CD14-positive monocyte (primary cell): Measurements from ENCODE around the gene OR2J3. TPM values are rescaled to one million over a fixed set of nuclear protein-coding genes. Genes with fewer than 3 reads are reported as not detected.

ENCODE experiments used
- DNase-seq, 3 donors: peaks; one replicate each; pipeline ENCODE4 v3.0.0-alpha.2; 2011 to 2022
- H2AFZ ChIP-seq: 2 replicates; pipeline ENCODE4 v1.6.0; 2012; ENCODE audit warnings: mild to moderate bottlenecking, low read depth, low read length, inconsistent platforms; ENCODE audit not compliant: insufficient read depth, poor library complexity, severe bottlenecking
- H3K27ac ChIP-seq, 2 donors: 1 replicate in 1 of 2; 2 replicates in 1 of 2; pipeline ENCODE4 v1.5.1; 2012 to 2013; ENCODE audit warnings: low read length in 2 of 2, control low read depth in 1 of 2, inconsistent platforms in 1 of 2, low read depth in 1 of 2, mild to moderate bottlenecking in 1 of 2
- H3K27me3 ChIP-seq, 2 donors: one replicate each; pipeline versions ENCODE4 v1.6.0 to v1.6.1; 2011 to 2013; ENCODE audit warnings: low read length in 2 of 2; ENCODE audit not compliant: control insufficient read depth in 2 of 2, insufficient read depth in 2 of 2
- H3K36me3 ChIP-seq, 2 donors: replicated peaks in 1 of 2; 1 replicate in 1 of 2; 2 replicates in 1 of 2; pipeline versions ENCODE4 v1.5.1 to v1.6.1; 2012 to 2013; ENCODE audit warnings: low read length in 2 of 2, control low read depth in 1 of 2, inconsistent platforms in 1 of 2, mild to moderate bottlenecking in 1 of 2; ENCODE audit not compliant: insufficient read depth in 2 of 2, control insufficient read depth in 1 of 2
- H3K4me1 ChIP-seq, 2 donors: 1 replicate in 1 of 2; 2 replicates in 1 of 2; pipeline versions ENCODE4 v1.5.1 to v1.6.1; 2012 to 2013; ENCODE audit warnings: low read length in 2 of 2, control low read depth in 1 of 2, inconsistent platforms in 1 of 2, mild to moderate bottlenecking in 1 of 2, moderate library complexity in 1 of 2; ENCODE audit not compliant: insufficient read depth in 2 of 2, control insufficient read depth in 1 of 2
- H3K4me2 ChIP-seq: replicated peaks from 2 replicates; pipeline ENCODE3; 2012; ENCODE audit warnings: low read length, moderate library complexity, mild to moderate bottlenecking; ENCODE audit not compliant: poor library complexity, severe bottlenecking; ENCODE audit errors: extremely low read depth
- H3K4me3 ChIP-seq, 3 experiments: fragments of 200-600 bp in 1 of 3; sonication (generic) in 1 of 3; replicated peaks in 1 of 3; 1 replicate in 2 of 3; 2 replicates in 1 of 3; pipeline ENCODE4 v1.5.1; 2011 to 2013; ENCODE audit warnings: low read length in 3 of 3, mild to moderate bottlenecking in 3 of 3, control low read depth in 2 of 3, low read depth in 2 of 3, inconsistent platforms in 1 of 3, moderate library complexity in 1 of 3
- H3K79me2 ChIP-seq: 2 replicates; pipeline ENCODE4 v1.6.0; 2012; ENCODE audit warnings: mild to moderate bottlenecking, control low read depth, inconsistent platforms, low read length, moderate library complexity; ENCODE audit not compliant: insufficient read depth
- H3K9ac ChIP-seq: 2 replicates; pipeline ENCODE4 v1.6.0; 2017; ENCODE audit warnings: low read length, mild to moderate bottlenecking; ENCODE audit not compliant: insufficient read depth, poor library complexity, severe bottlenecking
- H3K9me3 ChIP-seq, 2 donors: replicated peaks in 1 of 2; 1 replicate in 1 of 2; 2 replicates in 1 of 2; pipeline versions ENCODE4 v1.5.1 to v1.6.1; 2012 to 2013; ENCODE audit warnings: low read length in 2 of 2, control low read depth in 1 of 2; ENCODE audit not compliant: control insufficient read depth in 1 of 2, insufficient read depth in 1 of 2
- H4K20me1 ChIP-seq: 2 replicates; pipeline ENCODE4 v1.6.0; 2012; ENCODE audit warnings: mild to moderate bottlenecking, low read length, control low read depth, moderate library complexity; ENCODE audit not compliant: insufficient read depth
- H3K27ac Mint-ChIP-seq, 7 donors: one replicate each; pipeline ENCODE4 v1.8.0; 2020; ENCODE audit warnings: mild to moderate bottlenecking in 7 of 7, mixed read lengths in 7 of 7, moderate library complexity in 6 of 7, inconsistent platforms in 2 of 7
- H3K27me3 Mint-ChIP-seq, 3 donors: one replicate each; pipeline ENCODE4 v1.8.0; 2021 to 2022; ENCODE audit warnings: low read depth in 3 of 3, mild to moderate bottlenecking in 3 of 3, mixed read lengths in 3 of 3, moderate library complexity in 3 of 3, inconsistent platforms in 1 of 3
- H3K36me3 Mint-ChIP-seq, 2 donors: one replicate each; pipeline ENCODE4 v1.8.0; 2020; ENCODE audit warnings: mixed read lengths in 2 of 2, inconsistent platforms in 1 of 2, mild to moderate bottlenecking in 1 of 2
- H3K4me1 Mint-ChIP-seq: one replicate; pipeline ENCODE4 v1.8.0; 2020; ENCODE audit warnings: mild to moderate bottlenecking, mixed read lengths
- H3K4me3 Mint-ChIP-seq, 2 donors: one replicate each; pipeline ENCODE4 v1.8.0; 2020; ENCODE audit warnings: mild to moderate bottlenecking in 2 of 2, mixed read lengths in 2 of 2, moderate library complexity in 1 of 2
- H3K9me3 Mint-ChIP-seq, 7 donors: one replicate each; pipeline ENCODE4 v1.8.0; 2020 to 2022; ENCODE audit warnings: mixed read lengths in 7 of 7, mild to moderate bottlenecking in 6 of 7, moderate library complexity in 6 of 7, inconsistent platforms in 2 of 7
- CTCF ChIP-seq: fragments of 200-600 bp; IDR thresholded peaks from one replicate; pipeline ENCODE4 v1.8.0; 2022; ENCODE audit warnings: antibody characterized with exemption, mild to moderate bottlenecking
- WGBS: methylation state at CpG from one replicate; pipeline ENCODE4 v1.1.5; 2013; ENCODE audit warnings: missing lambda C conversion rate; ENCODE audit not compliant: insufficient coverage; 5-methylcytosine and 5-hydroxymethylcytosine counted together
- intact Hi-C, 2 donors: fragments of 100-400 bp; cut with micrococcal nuclease; formaldehyde crosslinking; loops; one replicate each; pipeline versions ENCODE4 v1.15.0 to v1.15.1; 2023
- polyA plus RNA-seq, 3 donors: library from polyadenylated mRNA; depleted of rRNA in 1 of 3; unstranded in 2 of 3; stranded (reverse) in 1 of 3; fragments of 300-500 nt in 2 of 3; fragments of >200 nt in 1 of 3; fragmentation: Illumina TruSeq in 2 of 3; gene quantifications; 1 replicate in 2 of 3; 2 replicates in 1 of 3; pipeline ENCODE4 v1.2.3, GENCODE V29; 2012 to 2021

Gene OR2J3
- polyA plus RNA-seq, 3 donors = not detected

- no peak overlapping the region for H3K27ac ChIP-seq
- DNase-seq = no peak
Measured at GRCh38 chr6:29141606-29142005, 33.7 kb downstream of the OR2J3 start.

GRCh38 chr6:29142309-29142708 lies 34.5 kb downstream of the OR2J3 start:
- intact Hi-C loops = no loop called here
- Histone ChIP-seq H3K27ac (no peak overlapping the region), H3K4me2 (no peak overlapping the region), H4K20me1 (no peaks in the 10 kb centered on the region), H3K4me3 (no peak overlapping the region), H2AFZ (no peak overlapping the region), H3K36me3 (no peaks in the 10 kb centered on the region), H3K79me2 (no peaks in the 10 kb centered on the region), H3K4me1 (no peaks in the 10 kb centered on the region), H3K27me3 (no peaks in the 10 kb centered on the region), H3K9me3 (peaks cover 4 to 11% of the 10 kb centered on the region in 2 donors), H3K9ac (no peak overlapping the region)
- peaks cover 1 to 3% (median 2%) of the 10 kb centered on the region in 3 donors for H3K27me3 Mint-ChIP-seq
- H3K9me3 Mint-ChIP-seq = peaks cover 0 to 11% (median 2%) of the 10 kb centered on the region in 7 donors
- no peaks in the 10 kb centered on the region for H3K36me3 Mint-ChIP-seq
- no peak for TF ChIP-seq CTCF
- no peak for DNase-seq
- no peaks in the 10 kb centered on the region for H3K4me1 Mint-ChIP-seq
- H3K27ac Mint-ChIP-seq = no peak overlapping the region
- H3K4me3 Mint-ChIP-seq = no peak overlapping the region

More at GRCh38 chr6:29141606-29142005, 33.7 kb downstream of the OR2J3 start:
- H3K27me3 Mint-ChIP-seq = peaks cover 1 to 3% (median 2%) of the 10 kb centered on the region in 3 donors
- Histone ChIP-seq H3K79me2 (no peaks in the 10 kb centered on the region), H3K27me3 (no peaks in the 10 kb centered on the region), H4K20me1 (no peaks in the 10 kb centered on the region), H3K9ac (no peak overlapping the region), H2AFZ (no peak overlapping the region), H3K4me3 (no peak overlapping the region), H3K4me2 (no peak overlapping the region), H3K9me3 (peaks cover 4 to 11% of the 10 kb centered on the region in 2 donors), H3K36me3 (no peaks in the 10 kb centered on the region), H3K4me1 (no peaks in the 10 kb centered on the region)
- peaks cover 0 to 11% (median 2%) of the 10 kb centered on the region in 7 donors for H3K9me3 Mint-ChIP-seq
- no peaks in the 10 kb centered on the region for H3K4me1 Mint-ChIP-seq
- WGBS = no CpG with 5 or more reads among the region's 1 CpG
- TF ChIP-seq CTCF = no peak
- intact Hi-C loops = no loop called here
- H3K4me3 Mint-ChIP-seq = no peak overlapping the region
- no peak overlapping the region for H3K27ac Mint-ChIP-seq
- H3K36me3 Mint-ChIP-seq = no peaks in the 10 kb centered on the region
